ENCODE measurements around the gene SLC5A8.
"Not testable (repeated sequence)": the region's sequence is repeated elsewhere in the genome, so short reads cannot be mapped to it uniquely, and the experiment has no call there.

Gene SLC5A8

DNA sequence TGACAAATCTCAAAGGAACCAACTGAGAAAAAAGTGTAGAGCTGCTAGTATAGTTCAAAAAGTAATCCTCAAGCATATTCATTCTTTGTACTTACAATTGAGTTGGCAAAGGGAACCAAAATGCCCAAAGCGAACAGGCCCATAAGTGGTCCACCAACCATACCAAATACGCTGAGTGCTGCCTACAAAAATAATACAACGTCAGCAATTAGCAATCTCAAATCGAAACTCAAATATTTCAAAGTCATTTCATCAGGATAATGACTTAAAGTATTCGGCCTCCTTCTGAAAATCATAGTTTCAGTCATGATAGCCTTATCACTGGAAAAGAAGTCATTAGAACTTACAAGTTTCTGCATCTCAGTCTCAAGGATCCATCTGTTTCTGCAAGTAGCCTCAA, 42.0 kb downstream of the SLC5A8 start:
- DNase-seq = no peak

DNA sequence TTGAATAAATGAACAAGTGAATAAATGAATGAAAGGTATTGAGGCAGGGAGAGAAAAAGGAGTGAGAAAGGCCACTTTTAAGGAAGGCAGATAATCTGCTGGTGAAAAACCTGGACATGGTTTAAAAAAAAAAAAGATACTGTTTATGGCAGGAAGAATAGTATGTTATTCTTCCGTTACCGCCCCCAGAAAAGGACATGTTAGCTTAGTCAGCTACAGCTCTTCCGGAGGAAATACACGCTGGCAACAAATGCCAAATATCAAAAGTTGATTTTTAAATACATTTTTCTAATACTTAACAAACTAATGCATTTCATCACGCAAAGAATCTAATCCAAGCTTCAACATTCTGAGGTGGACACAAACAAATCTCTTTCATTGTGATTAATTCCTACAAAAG, 43.2 kb downstream of the SLC5A8 start:
- no peak for DNase-seq

DNA sequence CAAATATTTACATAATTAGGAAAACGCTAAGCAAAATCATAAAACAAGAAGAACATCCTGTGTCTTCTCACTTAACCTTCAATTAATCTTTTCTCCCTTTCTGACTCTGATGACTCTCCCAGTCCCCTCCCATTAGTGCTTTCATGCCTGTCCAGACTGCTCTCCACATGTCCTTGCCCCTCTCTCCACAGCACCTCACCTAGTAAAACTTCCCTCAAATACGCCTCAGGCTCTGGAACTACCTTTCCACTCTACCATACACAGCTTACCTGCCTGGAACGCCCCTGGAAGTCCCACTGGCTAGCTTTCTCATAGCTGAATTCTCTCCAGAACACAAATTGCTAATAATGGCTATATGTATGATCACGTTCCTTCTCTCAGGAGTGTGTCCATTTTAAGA, 44.7 kb downstream of the SLC5A8 start:
- DNase-seq = no peak

DNA sequence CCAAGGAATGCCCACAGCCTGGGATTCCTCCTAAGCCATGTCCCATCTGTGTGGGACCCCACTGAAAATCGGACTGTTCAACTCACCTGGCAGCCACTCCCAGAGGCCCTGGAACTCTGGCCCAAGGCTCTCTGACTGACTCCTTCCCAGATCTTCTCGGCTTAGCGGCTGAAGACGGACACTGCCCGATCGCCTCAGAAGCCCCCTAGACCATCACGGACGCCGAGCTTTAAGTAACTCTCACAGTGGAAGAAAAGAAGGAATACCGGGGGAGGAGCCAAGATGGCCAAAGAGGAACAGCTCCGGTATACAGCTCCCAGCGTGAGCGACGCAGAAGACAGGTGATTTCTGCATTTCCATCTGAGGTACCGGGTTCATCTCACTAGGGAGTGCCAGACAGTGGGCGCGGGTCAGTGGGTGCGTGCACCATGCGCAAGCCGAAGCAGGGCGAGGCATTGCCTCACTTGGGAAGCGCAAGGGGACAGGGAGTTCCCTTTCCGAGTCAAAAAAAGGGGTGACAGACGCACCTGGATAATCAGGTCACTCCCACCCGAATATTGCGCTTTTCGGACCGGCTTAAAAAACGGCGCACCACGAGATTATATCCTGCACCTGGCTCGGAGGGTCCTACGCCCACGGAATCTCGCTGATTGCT, 64.1 kb downstream of the SLC5A8 start:
- not testable (repeated sequence) for DNase-seq

DNA sequence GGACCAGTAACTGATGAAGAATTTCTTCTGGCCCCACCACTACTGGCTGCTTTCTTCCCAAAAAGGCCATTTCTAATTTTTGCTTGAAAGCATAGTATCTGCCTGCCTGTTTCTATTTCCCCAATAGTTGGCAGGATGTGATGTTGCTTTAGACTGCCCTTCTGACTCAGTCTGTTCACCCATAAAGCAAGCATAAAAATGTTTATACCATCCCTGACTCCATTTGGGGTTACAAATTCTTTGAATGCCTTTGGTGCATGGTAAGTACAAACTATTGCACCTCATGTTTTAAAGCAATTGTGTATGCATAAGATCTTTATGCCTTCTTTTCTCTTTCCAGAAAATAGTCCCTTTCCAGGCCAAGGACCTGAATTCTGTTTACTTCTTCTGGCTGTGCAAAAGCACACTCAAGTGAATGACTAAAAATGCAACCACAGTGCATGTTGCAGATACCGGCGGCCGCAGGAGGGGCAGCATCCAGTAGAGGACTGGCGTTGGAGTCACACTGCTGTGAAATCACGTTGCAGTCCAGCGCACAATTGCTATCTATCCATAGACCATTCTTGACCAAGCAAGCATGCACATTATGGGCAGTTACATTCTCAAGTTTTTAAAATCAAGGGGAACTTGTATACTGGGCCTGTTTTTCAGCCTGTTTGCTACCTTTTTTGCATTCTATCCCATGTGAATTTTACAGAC, 82.4 kb downstream of the SLC5A8 start:
- no peak for DNase-seq

DNA sequence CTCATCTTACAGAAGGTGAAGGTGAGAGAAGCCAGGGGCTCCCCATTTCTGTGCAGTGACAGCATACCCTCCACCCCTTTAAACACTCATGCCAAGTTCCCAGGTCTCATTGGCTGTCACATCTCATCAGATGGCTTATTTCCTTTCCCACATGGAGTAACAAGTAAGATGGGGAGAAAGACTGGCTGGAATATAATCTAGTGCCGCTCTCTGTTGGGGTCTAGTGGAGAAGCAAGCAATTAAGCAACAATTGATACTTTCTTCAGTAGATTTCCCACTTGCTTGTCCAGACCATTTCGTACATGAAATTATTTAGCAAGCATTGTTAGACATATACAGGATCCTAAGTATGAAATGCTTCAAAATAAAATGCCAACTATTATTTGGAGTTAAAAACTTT, 92.2 kb downstream of the SLC5A8 start:
- DNase-seq = no peak

DNA sequence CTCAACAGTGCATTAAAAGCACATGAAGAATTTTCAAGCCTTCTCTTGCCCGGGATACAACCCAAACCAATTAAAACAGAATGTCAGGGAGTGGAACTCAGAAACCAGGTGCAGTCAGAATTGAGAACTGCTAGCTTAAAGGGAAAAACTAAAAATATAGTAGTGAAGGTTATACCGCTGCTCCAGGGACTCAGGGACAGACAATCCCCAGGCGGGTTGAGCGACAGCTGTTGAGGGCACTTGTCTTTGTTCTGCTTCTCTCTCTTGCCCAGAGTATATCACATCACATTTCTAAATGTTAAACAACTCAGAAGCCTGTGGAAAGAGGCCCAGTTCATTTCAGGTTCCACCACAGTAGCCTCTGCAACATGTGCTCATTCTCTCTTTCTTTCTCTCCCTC, 93.1 kb downstream of the SLC5A8 start:
- no peak for DNase-seq

DNA sequence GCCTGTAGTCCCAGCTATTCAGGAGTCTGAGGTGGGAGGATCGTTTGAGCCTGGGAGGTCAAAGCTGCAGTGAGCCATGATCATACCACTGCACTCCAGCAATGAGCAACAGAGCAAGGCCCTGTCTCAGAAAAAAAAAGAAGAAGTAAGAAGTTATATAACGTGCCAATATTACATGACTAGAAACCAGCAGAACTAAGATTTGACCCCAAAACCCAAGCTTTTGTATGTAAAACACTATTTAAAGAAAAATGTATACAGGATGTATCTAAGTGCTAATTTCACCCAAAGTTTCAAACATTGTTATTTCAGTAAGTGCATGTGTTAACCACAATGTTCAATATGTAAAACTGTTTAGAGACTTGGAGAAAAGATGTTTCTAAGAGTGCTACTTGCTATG, 94.7 kb downstream of the SLC5A8 start:
- no peak for DNase-seq

DNA sequence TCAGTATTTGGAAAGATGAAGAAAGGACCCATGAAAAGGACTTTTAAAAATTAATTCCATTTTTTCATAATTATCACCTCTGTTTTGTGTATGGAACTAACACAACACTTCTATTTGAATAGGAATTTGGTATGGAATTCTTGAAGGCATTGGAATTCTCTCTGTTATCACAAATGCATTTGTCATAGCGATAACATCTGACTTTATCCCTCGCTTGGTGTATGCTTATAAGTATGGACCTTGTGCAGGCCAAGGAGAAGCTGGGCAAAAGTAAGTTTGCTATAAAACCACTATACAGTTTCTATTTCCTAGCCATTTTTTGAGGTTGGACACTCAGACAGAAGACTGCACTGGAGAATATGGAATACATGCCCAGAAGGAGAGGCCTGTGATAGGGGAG, 98.6 kb downstream of the SLC5A8 start:
- DNase-seq = no peak

DNA sequence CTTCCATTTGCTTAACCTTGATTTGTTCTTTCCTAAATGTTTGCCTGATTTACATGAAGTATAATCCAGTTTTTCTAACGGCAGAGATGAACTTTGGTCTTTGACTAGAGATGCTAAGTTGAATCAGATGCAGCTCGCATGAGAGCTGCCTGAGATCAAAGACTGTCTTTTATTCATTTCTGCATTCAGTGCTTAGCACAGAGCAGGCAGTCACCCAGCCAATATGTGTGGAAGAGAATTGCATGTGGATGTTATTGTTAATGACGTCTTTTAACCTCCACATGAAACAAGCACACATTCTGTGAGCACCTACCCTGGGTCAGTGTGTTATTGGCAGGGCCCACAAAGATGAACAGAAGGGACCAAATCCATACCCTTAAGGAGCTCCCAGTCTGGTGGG, 99.2 kb downstream of the SLC5A8 start:
- no peak for DNase-seq

DNA sequence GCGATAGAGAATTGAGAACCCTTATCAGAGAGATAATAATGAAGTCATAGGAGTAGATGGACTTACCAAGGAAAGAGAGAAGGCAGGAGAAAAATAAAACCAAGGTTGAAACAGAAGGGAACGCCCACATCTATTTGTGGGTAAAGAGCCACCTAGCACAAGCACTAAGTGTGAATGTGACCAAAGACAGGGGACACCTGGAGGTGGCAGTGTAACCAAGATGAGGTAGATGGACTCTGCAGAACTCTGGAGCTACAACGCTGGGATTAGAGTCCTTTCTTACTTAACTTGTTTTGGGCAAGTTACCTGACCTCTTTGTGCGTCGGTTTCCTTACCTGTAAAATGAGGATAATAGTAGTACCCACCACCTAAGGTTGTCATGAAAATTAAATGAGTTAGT, 101.9 kb downstream of the SLC5A8 start:
- DNase-seq = no peak

DNA sequence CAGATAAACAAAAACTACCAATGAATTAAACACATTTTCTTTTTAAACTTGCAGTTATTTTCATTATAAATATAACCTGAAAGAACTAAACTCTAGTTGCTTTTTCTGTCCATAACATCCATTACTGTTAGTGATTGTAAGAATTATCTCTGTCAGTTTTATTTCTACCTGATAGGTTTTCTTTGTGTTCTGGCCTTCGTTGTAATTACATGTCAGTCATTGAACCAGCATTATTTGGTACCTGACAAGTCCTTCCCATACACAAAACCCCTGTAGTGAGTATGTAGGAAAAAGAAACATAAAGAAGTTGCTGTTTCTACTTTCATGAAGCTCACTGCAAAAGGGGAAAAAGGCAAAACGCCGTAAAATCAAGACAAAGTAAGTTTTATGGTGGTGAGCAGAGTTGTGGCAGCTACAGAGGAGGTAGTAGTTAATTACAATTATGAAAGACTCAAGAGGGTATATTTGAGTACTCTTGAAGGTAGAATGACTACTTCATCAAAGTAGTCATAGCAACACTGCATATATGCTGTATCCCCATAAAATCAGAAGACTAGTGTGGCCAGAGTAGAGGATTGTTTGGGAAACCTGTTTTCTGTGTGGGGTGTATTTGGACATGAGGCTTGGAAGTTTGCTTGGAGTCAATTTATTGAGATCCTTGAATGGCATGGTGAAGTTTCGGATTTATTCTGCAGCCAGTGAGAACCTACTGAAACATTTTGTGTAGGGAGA, 102.8 kb downstream of the SLC5A8 start:
- no peak for DNase-seq
